ENCODE results near the gene EBF3.

DNA sequence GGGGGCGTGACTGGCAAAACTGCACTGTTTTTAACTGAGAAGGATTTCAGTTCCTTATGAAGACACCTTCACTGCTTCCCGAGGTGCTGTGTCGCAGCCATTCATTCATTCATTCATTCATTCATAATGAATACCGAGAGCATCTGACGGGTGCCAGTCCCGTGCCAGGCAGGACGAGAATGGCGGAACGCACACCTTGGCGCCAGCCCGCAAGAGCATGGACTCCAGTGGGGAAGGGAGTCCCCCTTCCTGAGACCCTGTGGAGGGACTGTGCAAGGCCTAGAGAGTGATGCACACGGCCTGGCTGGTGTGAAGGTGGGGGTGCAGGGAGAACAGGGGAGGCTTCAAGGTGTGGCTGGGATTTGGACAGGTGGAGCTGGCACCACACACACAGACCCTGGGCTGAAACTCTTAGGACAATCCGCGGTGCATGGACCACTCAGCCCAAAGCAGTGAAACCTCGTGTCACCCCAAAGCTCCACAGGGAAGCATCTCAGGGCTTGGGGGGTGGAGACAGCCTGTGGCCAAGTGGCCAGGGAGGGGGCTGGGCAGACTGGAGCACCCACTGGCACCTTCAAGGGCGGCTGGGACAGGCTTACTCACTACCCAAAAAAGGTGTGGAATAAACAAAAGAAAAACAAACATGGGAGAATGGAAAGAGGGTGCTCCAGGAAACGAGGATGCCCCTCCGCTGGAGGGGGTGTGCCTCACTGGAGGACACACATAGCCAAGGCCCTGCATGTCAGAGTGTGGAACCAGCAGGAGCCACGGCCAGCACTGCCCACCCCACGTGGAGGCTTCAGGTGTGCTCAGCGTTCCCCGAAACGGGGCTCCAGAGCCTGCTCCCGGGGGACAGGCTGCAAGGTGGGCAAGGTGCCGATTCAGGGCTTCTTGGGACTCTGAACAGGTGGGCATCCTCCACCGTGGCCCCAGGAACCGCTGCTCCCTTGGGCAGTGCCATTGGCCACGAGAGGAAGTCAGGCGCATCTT, 37.7 kb downstream of the EBF3 start:
- TF ChIP-seq POLR2A (IDR thresholded peaks at IDR 0.05), result no peak
- TF ChIP-seq, protein P1, sequence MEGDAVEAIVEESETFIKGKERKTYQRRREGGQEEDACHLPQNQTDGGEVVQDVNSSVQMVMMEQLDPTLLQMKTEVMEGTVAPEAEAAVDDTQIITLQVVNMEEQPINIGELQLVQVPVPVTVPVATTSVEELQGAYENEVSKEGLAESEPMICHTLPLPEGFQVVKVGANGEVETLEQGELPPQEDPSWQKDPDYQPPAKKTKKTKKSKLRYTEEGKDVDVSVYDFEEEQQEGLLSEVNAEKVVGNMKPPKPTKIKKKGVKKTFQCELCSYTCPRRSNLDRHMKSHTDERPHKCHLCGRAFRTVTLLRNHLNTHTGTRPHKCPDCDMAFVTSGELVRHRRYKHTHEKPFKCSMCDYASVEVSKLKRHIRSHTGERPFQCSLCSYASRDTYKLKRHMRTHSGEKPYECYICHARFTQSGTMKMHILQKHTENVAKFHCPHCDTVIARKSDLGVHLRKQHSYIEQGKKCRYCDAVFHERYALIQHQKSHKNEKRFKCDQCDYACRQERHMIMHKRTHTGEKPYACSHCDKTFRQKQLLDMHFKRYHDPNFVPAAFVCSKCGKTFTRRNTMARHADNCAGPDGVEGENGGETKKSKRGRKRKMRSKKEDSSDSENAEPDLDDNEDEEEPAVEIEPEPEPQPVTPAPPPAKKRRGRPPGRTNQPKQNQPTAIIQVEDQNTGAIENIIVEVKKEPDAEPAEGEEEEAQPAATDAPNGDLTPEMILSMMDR (IDR thresholded peaks at IDR 0.05 in 8 of 11, conservative IDR thresholded peaks at IDR 0.05 in 3 of 11), result no peak
- no peak for TF ChIP-seq POLR2AphosphoS5 (IDR thresholded peaks at IDR 0.05)
